AG09309 (cell line): ENCODE results near the gene CDKN1C.

Experiments used
- DNase-seq: peaks from one replicate; pipeline ENCODE4 v3.0.0-alpha.2; 2010; ENCODE audit warnings: low read depth
- H3K4me3 ChIP-seq: 2 replicates; pipeline ENCODE4 v1.5.1; 2011; ENCODE audit warnings: mild to moderate bottlenecking, low read depth, low read length, moderate library complexity; ENCODE audit not compliant: control insufficient read depth
- TF ChIP-seq, protein P1 (sequence below): IDR thresholded peaks from 2 replicates; pipeline ENCODE4 v1.5.1; 2011; ENCODE audit warnings: mild to moderate bottlenecking, low read depth, low read length, inconsistent platforms; ENCODE audit not compliant: insufficient read depth, control insufficient read depth; ENCODE audit errors: missing control alignments

The CDKN1C gene

DNA sequence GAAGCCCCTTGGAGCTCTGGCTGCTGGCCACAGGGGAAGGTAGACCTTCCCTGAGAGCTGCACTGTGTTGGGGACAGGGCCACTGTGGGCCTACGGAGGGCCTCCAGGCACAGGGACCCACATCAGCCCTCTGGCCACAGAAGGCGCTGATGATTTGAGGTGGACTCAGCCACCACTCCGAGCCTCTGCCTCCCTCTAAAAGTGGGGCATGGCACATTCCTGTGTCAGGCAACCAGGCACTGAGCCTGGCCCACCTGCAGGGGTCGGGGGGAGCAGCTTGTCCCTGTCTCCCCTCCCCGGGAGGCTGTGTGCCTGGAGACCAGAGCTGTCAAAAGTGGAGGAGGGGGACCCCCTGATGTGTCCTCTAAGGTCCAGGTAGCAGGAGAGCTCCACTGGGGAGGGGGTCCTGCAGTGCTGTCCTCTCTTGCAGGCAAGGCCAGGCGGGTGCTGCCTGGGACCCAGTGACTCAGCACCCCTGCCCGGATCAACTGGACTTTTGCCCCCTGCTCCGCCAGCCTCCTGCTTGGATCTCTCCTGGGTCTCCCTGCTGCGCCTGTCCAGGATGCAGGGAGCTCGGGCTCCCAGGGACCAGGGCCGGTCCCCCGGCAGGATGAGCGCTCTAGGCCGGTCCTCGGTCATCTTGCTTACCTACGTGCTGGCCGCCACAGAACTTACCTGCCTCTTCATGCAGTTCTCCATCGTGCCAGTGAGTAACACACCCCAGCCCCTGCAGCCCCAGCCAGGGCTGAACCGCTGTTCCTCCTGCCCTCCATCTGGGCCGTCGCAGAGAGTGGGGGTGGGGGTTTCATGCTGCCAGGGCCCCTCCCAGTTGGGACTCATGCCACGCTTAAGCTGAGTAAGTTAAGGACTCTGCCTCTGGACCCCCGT lies 17.5 kb upstream of the CDKN1C start:
- DNase-seq = no peak
- H3K4me3 ChIP-seq = peak overlapping the region; percentile 76

DNA sequence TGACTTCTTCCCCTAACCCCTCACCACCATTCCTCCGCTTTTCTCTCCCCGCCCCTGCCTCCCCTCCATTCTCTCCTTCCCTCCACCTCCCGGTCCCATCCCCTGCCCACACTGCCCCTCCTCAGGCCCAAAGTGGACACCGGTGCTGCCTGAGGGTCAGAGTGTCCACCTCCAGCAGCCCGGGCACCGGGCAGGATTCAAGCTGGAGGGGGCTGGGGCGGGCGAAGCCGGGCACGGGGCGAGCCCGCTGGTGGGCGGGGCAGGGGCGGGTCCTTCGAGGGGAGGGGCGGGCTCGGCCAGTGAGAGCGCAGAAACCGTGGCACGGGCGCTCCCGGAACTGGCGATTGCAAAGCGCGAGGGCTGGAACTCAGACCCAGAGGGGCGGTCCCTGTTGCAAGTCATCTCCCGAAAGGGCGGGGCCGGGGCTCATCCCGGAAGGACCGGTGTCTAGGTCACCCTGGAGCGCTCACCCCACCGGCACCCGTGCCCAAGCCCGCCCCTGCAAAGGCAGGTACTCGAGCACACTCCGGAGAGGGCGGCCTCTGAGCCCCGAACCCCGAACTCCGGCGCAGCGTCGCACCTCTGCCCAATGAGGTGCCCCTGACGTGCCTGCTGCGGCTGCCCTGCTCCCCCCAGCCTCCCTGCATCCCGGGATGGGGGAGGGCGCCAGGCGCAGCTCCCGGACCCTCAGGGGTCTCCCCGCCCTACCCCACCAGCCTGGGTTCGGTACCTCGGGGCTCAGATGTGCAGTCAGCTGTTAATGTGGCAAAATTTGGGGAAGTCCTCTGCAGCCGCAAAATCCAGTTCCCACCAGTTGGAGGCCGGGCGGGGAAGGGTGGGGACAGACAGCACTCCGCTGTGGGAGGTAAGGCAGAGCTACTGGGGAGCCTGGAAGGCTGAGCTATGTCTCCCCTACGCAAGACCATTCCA lies 16.5 kb upstream of the CDKN1C start:
- peak; percentile 59 for DNase-seq
- TF ChIP-seq, protein P1, sequence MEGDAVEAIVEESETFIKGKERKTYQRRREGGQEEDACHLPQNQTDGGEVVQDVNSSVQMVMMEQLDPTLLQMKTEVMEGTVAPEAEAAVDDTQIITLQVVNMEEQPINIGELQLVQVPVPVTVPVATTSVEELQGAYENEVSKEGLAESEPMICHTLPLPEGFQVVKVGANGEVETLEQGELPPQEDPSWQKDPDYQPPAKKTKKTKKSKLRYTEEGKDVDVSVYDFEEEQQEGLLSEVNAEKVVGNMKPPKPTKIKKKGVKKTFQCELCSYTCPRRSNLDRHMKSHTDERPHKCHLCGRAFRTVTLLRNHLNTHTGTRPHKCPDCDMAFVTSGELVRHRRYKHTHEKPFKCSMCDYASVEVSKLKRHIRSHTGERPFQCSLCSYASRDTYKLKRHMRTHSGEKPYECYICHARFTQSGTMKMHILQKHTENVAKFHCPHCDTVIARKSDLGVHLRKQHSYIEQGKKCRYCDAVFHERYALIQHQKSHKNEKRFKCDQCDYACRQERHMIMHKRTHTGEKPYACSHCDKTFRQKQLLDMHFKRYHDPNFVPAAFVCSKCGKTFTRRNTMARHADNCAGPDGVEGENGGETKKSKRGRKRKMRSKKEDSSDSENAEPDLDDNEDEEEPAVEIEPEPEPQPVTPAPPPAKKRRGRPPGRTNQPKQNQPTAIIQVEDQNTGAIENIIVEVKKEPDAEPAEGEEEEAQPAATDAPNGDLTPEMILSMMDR = no peak
- peak overlapping the region; percentile 76 for H3K4me3 ChIP-seq

More for the DNA sequence above, 17.5 kb upstream of the CDKN1C start:
- TF ChIP-seq, protein P1 = no peak

DNA sequence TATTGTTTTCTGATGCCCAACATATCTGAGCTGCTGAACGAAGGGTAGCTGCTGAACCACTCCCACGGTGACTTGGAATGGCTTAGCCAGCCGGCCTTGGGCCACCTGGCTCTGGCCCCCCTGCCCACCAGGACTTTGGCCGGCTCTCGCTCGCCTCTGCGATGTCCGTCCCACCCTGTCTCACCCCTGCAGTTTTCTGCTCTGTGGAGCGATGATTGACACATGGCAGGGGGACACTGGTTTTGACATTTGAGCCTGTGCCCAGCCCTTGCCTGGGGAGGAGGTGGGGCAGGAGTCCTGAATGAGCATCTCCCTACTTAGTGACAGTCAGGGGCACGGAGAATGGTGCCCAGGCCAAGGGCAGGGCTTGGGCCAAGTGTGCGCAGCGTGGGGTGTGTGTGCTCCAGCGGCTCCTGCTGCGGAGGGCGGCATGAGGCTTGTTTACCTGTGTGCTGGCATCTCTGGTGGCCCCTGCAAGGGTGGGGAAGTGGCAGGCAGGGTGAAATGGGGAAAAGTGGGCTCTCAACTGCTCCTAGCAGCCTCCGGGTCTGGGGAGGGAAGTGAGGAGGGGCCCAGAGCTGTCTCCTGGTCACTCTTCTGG lies 15.7 kb upstream of the CDKN1C start:
- H3K4me3 ChIP-seq = peak overlapping the region; percentile 76
- TF ChIP-seq, protein P1 = no peak
- DNase-seq = no peak

DNA sequence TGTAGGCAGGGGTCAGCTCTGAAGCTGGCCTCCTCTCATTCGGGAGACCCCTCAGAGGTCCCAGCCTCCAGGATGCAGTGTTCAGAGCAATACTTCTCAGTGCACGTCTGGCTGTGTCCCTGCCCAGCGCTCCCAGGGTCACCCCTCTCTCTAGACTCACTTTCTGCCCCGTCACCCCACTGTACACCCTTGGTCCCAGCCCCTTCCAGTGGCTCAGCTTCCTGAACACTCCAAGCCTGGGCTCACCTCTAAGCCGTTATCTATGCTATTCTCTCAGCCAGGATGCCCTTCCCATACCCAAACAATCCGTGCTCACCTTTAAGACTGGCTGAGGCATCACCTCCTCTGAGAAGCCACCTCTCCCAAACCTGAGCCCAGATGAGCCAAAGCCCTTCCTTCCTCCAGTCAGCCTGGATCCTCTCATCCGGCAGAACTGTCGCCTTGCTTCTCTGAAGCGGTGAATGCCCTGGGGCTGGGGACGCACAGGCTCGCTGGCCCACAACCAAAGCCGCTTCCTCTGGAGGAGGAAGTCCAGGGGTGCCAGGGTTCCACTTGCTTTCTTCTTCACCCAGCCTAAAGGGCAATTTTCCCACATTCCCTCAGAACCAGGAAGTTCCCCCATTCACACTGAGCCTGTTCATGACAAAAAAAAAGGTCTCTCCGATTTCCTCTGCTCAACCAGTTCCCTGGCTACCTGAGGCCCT lies 13.7 kb upstream of the CDKN1C start:
- no peak overlapping the region for H3K4me3 ChIP-seq
- DNase-seq = no peak
- TF ChIP-seq, protein P1 = no peak

DNA sequence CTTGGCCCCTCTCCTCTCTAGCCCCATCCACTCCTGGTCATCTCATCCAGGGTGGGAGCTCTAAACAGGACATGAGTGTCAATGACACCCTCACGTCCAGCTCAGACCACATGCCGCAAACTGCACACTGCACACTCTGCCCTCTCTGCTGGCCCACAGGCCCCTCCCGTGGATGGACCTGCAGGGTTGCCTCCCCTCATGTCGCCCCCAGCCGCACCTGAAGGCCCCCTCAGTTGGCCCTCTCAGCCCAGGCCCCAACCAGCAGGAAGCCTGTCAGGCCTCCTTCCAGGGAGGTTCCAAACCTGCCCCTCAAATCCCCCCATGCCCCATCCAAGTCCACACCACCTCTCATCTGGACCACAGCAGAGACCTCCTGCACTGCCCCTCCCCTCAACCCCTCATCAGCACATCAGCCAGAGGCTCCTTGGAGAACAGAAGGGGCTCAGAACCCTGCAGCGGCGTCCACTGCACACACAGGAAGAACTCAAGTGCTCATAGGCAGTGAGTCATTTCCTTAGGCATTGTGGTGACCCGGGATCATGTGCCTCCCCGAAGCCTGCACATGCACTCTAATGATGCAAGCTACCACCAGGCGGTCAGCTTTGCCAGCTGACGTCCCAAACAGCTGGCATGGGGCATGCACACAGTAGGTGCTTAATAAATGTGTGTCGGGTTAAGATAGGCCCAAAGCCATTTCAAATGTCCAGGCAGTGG lies 12.9 kb upstream of the CDKN1C start:
- H3K4me3 ChIP-seq = no peak overlapping the region
- DNase-seq = peak; percentile 55
- TF ChIP-seq, protein P1 = no peak
